ENCODE measurements around the gene MTG2. TPM values are rescaled to one million over a fixed set of nuclear protein-coding genes. Genes with fewer than 3 reads are reported as not detected.

Gene MTG2
- 10 to 100 TPM; 27.0 to 45.6 (median 31.8) TPM for total RNA-seq
- long read RNA-seq, partial matches to known transcripts = 5 of 8 reads
- long read RNA-seq, other reads (novel, unspliced or antisense) = 2 of 8 reads

- peaks cover 0 to 67% (median 17%) of the 10 kb centered on the region in 4 donors for H3K4me1 ChIP-seq
- H3K9me3 ChIP-seq = no peaks in the 10 kb centered on the region
- no peaks in the 10 kb centered on the region for H3K36me3 ChIP-seq
- no peaks in the 10 kb centered on the region for H3K27me3 ChIP-seq
- H3K27ac ChIP-seq = peak within 1 kb of the TSS; percentile 95 to 98 (median 97)
- intact Hi-C loops (cut with DNase I) = no loop called here
- no peak for TF ChIP-seq CTCF (IDR thresholded peaks at IDR 0.05)
- peak; percentile 98 for TF ChIP-seq POLR2A (IDR thresholded peaks at IDR 0.05)
- WGBS (ENCODE audit: insufficient coverage, low coverage, low lambda C conversion rate, missing lambda C conversion rate) = 0% methylated on average over 21 of the region's 96 CpGs
- ATAC-seq (peak; percentile 61 to 75 (median 70)), DNase-seq (peak; percentile 97)
- H3K4me3 ChIP-seq = peak within 1 kb of the TSS; percentile 86 to 95 (median 93)
Observed at GRCh38 chr20:62182469-62183425, at the start of gene MTG2. Gene MTG2, plus strand, starts transcription at chr20:62183028. Its CDS starts 10,393 bp downstream, at chr20:62193421.

- H3K36me3 ChIP-seq = peaks cover 5 to 75% (median 44%) of the 10 kb centered on the region in 4 donors
- intact Hi-C loops (cut with DNase I) = loop anchor here (10.0 kb wide), 1 partner anchor 118 kb away; no protein-coding TSS in a partner anchor
- no peak overlapping the region for H3K4me3 ChIP-seq
Observed at GRCh38 chr20:62133051-62133845, 49.6 kb upstream of the MTG2 start.

GRCh38 chr20:62133864-62134263 lies 49.0 kb upstream of the MTG2 start:
- intact Hi-C loops (cut with DNase I) = loop anchor here (10.0 kb wide), 1 partner anchor 119 kb away; no protein-coding TSS in a partner anchor
- DNase-seq (no peak), ATAC-seq (no peak)
- Histone ChIP-seq H3K36me3 (peaks cover 10 to 75% (median 47%) of the 10 kb centered on the region in 4 donors), H3K4me1 (peaks cover 0 to 17% (median 6%) of the 10 kb centered on the region in 4 donors), H3K4me3 (no peak overlapping the region), H3K27ac (peak overlapping the region in 1 of 3 donors; percentile 47), H3K27me3 (no peaks in the 10 kb centered on the region), H3K9me3 (no peaks in the 10 kb centered on the region)
- 66% methylated on average over 6 of the region's 12 CpGs for WGBS (ENCODE audit: insufficient coverage, low coverage, low lambda C conversion rate, missing lambda C conversion rate)
- TF ChIP-seq POLR2A (IDR thresholded peaks at IDR 0.05) = no peak
- no peak for TF ChIP-seq CTCF (IDR thresholded peaks at IDR 0.05)

More at GRCh38 chr20:62133051-62133845, 49.6 kb upstream of the MTG2 start:
- WGBS (ENCODE audit: insufficient coverage, low coverage, low lambda C conversion rate, missing lambda C conversion rate) = 65% methylated on average over 4 of the region's 29 CpGs
- Histone ChIP-seq H3K27ac (no peak overlapping the region), H3K4me1 (peaks cover 0 to 17% (median 6%) of the 10 kb centered on the region in 4 donors), H3K27me3 (no peaks in the 10 kb centered on the region), H3K9me3 (no peaks in the 10 kb centered on the region)
- TF ChIP-seq CTCF (IDR thresholded peaks at IDR 0.05) = no peak
- TF ChIP-seq POLR2A (IDR thresholded peaks at IDR 0.05) = no peak
- DNase-seq (peak in 1 of 3 donors; percentile 66), ATAC-seq (peak; percentile 21 to 52 (median 40))

- DNase-seq = peak; percentile 77 to 88 (median 86)
- TF ChIP-seq CTCF (IDR thresholded peaks at IDR 0.05) = no peak
- no peak for TF ChIP-seq POLR2A (IDR thresholded peaks at IDR 0.05)
- Histone ChIP-seq H3K9me3 (no peaks in the 10 kb centered on the region), H3K27me3 (no peaks in the 10 kb centered on the region), H3K4me3 (no peak overlapping the region), H3K4me1 (peaks cover 0 to 17% (median 6%) of the 10 kb centered on the region in 4 donors), H3K27ac (peak overlapping the region; percentile 3 to 47 (median 22)), H3K36me3 (peaks cover 19 to 76% (median 52%) of the 10 kb centered on the region in 4 donors)
- WGBS (ENCODE audit: insufficient coverage, low coverage, low lambda C conversion rate, missing lambda C conversion rate) = 14% methylated on average over 7 of the region's 11 CpGs
- ATAC-seq = peak; percentile 79 to 85 (median 81)
- intact Hi-C loops (cut with DNase I) = loop anchor here (5.0 to 10.0 kb wide), 2 partner anchors 67 to 120 kb away; partner anchors contain the start of gene TAF4 (in 1 of the 2)
Observed at GRCh38 chr20:62134735-62135231, 48.0 kb upstream of the MTG2 start.
